Mesenchymal stem cell (in vitro differentiated cells and primary cell): ENCODE measurements around the gene EPHA2.

Experiments used
- DNase-seq: peaks from one replicate; pipeline ENCODE4 v3.0.0-alpha.2; 2013
- H2AFZ ChIP-seq: one replicate; pipeline ENCODE4 v1.6.1; 2013; ENCODE audit warnings: low read depth, mild to moderate bottlenecking, control low read depth, inconsistent platforms, low read length, moderate library complexity
- H2AK5ac ChIP-seq: 2 replicates; pipeline ENCODE4 v1.6.1; 2013; ENCODE audit warnings: low read length, moderate library complexity, mild to moderate bottlenecking, inconsistent platforms; ENCODE audit not compliant: severe bottlenecking
- H2BK120ac ChIP-seq: one replicate; pipeline ENCODE4 v1.6.1; 2013; ENCODE audit warnings: low read depth, mild to moderate bottlenecking, inconsistent platforms, low read length, moderate library complexity
- H2BK12ac ChIP-seq, 2 experiments: one replicate each; pipeline ENCODE4 v1.6.1; 2013; ENCODE audit warnings: inconsistent platforms in 2 of 2, low read length in 2 of 2, mild to moderate bottlenecking in 2 of 2, moderate library complexity in 2 of 2, control low read depth in 1 of 2
- H2BK15ac ChIP-seq: one replicate; pipeline ENCODE4 v1.6.1; 2013; ENCODE audit warnings: mild to moderate bottlenecking, low read depth, inconsistent platforms; ENCODE audit not compliant: poor library complexity, severe bottlenecking
- H2BK5ac ChIP-seq: 2 replicates; pipeline ENCODE4 v1.6.1; 2013; ENCODE audit warnings: low read depth, mild to moderate bottlenecking, low read length, control low read depth, inconsistent platforms; ENCODE audit not compliant: poor library complexity, severe bottlenecking
- H3K14ac ChIP-seq, 2 experiments: one replicate each; pipeline ENCODE4 v1.6.1; 2013; ENCODE audit warnings: inconsistent platforms in 2 of 2, low read length in 2 of 2, control low read depth in 1 of 2, mild to moderate bottlenecking in 1 of 2, moderate library complexity in 1 of 2
- H3K18ac ChIP-seq, 2 experiments: one replicate each; pipeline ENCODE4 v1.6.1; 2013; ENCODE audit warnings: inconsistent platforms in 2 of 2, low read length in 2 of 2, control low read depth in 1 of 2, low read depth in 1 of 2, mild to moderate bottlenecking in 1 of 2
- H3K23ac ChIP-seq, 2 experiments: one replicate each; pipeline ENCODE4 v1.6.1; 2013; ENCODE audit warnings: inconsistent platforms in 2 of 2, low read length in 2 of 2, mild to moderate bottlenecking in 2 of 2, moderate library complexity in 2 of 2, control low read depth in 1 of 2
- H3K27ac ChIP-seq: 2 replicates; pipeline ENCODE4 v1.5.1; 2013; ENCODE audit warnings: mild to moderate bottlenecking, moderate library complexity, low read length, control low read depth, inconsistent platforms; ENCODE audit not compliant: poor library complexity, severe bottlenecking
- H3K27me3 ChIP-seq, 2 experiments: 2 replicates each; pipeline versions ENCODE4 v1.6.1 to v1.7.0; 2013; ENCODE audit warnings: low read length in 2 of 2, mild to moderate bottlenecking in 2 of 2, moderate library complexity in 2 of 2, control low read depth in 1 of 2, inconsistent platforms in 1 of 2; ENCODE audit not compliant: control insufficient read depth in 1 of 2, insufficient read depth in 1 of 2
- H3K36me3 ChIP-seq, 2 experiments: 2 replicates each; pipeline versions ENCODE4 v1.6.1 to v1.7.0; 2013; ENCODE audit warnings: low read length in 2 of 2, control low read depth in 1 of 2, inconsistent platforms in 1 of 2, low read depth in 1 of 2, mild to moderate bottlenecking in 1 of 2; ENCODE audit not compliant: insufficient read depth in 2 of 2, control insufficient read depth in 1 of 2
- H3K4ac ChIP-seq, 2 experiments: one replicate each; pipeline ENCODE4 v1.6.1; 2013; ENCODE audit warnings: inconsistent platforms in 2 of 2, low read length in 2 of 2, mild to moderate bottlenecking in 2 of 2, moderate library complexity in 2 of 2, control low read depth in 1 of 2, low read depth in 1 of 2
- H3K4me1 ChIP-seq: 2 replicates; pipeline ENCODE4 v1.6.1; 2013; ENCODE audit warnings: low read depth, low read length, control low read depth; ENCODE audit not compliant: control insufficient read depth, insufficient read depth
- H3K4me2 ChIP-seq: 2 replicates; pipeline ENCODE4 v1.6.1; 2013; ENCODE audit warnings: low read length, mild to moderate bottlenecking, inconsistent platforms; ENCODE audit not compliant: poor library complexity, severe bottlenecking
- H3K4me3 ChIP-seq, 2 experiments: 2 replicates each; pipeline versions ENCODE4 v1.5.1 to v1.7.0; 2013; ENCODE audit warnings: low read length in 2 of 2, mild to moderate bottlenecking in 2 of 2, control low read depth in 1 of 2, low read depth in 1 of 2; ENCODE audit not compliant: insufficient read depth in 1 of 2
- H3K79me1 ChIP-seq: replicated peaks from 2 replicates; pipeline ENCODE4 v1.6.1; 2013; ENCODE audit warnings: mild to moderate bottlenecking, control low read depth, low read length, inconsistent platforms; ENCODE audit not compliant: poor library complexity, severe bottlenecking
- H3K9ac ChIP-seq: 2 replicates; pipeline ENCODE4 v1.7.0; 2013; ENCODE audit warnings: mild to moderate bottlenecking, low read length, moderate library complexity
- H3K9me3 ChIP-seq: 2 replicates; pipeline ENCODE4 v1.7.0; 2013; ENCODE audit warnings: mild to moderate bottlenecking, low read length; ENCODE audit not compliant: control insufficient read depth
- H4K8ac ChIP-seq: one replicate; pipeline ENCODE4 v1.6.1; 2013; ENCODE audit warnings: inconsistent platforms, mild to moderate bottlenecking, low read length, moderate library complexity
- H4K91ac ChIP-seq: one replicate; pipeline ENCODE4 v1.6.1; 2013; ENCODE audit warnings: mild to moderate bottlenecking, low read length, inconsistent platforms
- WGBS: methylation state at CpG from one replicate; pipeline ENCODE4 v1.1.7; 2013; ENCODE audit warnings: mixed read lengths; 5-methylcytosine and 5-hydroxymethylcytosine counted together

EPHA2 gene

GRCh38 chr1:16161717-16162116 lies 5.8 kb upstream of the EPHA2 start:
- 91% methylated on average over 5 of the region's 5 CpGs for WGBS

DNA sequence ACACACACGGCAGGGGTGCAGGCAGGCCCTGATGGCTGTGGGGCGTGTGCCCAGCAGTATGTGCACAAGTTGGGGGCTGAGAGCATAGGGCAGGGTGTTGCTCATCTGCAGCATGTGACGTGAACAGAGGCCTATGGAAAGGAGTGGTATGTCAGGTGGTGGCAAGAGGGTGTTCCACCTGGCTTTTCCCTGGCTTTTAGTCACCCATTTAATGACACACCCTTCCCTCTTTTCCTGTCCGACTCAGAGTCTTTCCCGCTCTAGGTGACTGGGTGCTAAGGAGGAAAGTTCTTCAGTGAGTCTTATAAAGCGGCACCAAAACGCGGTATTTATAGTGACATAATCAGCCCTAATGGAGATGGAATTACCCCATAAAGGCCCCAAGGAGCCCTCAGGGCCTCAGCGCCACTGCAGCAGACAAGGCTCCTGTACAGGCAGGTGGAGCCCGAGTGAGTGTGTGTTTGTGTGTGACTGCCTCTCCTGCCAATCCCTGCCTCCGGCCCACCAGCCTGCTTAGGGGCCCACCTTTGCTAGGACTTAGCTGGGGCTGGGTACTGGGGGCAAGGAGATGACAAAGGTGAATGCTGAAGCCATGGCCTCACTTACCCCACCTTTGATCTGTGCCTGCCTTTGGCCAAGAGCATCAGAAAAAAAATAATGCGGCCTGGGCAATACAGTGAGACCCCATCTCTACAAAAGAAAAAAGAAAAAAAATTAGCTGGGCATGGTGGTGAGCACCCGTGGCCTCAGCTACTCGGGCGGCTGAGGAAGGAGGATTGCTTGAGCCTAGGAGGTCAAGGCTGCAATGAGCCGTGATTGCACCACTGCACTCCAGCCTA lies 3.3 kb upstream of the EPHA2 start:
- Histone ChIP-seq H3K4me3 (no peak overlapping the region), H2AK5ac (peak overlapping the region; percentile 11), H3K36me3 (peaks cover 0 to 1% of the 10 kb centered on the region in 2 experiments), H3K4ac (peak overlapping the region in 1 of 2 experiments; percentile 25), H2AFZ (no peak overlapping the region), H3K9me3 (no peaks in the 10 kb centered on the region), H3K27ac (no peak overlapping the region), H2BK12ac (peak overlapping the region in 1 of 2 experiments; percentile 43), H3K4me1 (peaks cover 26% of the 10 kb centered on the region), H2BK120ac (no peak overlapping the region), H3K18ac (no peak overlapping the region), H2BK15ac (no peak overlapping the region), H3K4me2 (no peak overlapping the region), H2BK5ac (no peak overlapping the region), H3K27me3 (no peaks in the 10 kb centered on the region), H4K8ac (no peak overlapping the region), H3K79me1 (peaks cover 2% of the 10 kb centered on the region), H3K23ac (no peak overlapping the region), H4K91ac (no peak overlapping the region), H3K14ac (no peak overlapping the region), H3K9ac (no peak overlapping the region)
- WGBS: 89% methylated on average over 15 of the region's 16 CpGs
- no peak for DNase-seq

More at GRCh38 chr1:16161717-16162116, 5.8 kb upstream of the EPHA2 start:
- Histone ChIP-seq H3K4me2 (no peak overlapping the region), H3K4me1 (peaks cover 36% of the 10 kb centered on the region), H3K79me1 (peaks cover 6% of the 10 kb centered on the region), H2BK15ac (peak overlapping the region; percentile 64), H3K36me3 (no peaks in the 10 kb centered on the region), H3K4me3 (no peak overlapping the region), H2AFZ (no peak overlapping the region), H3K18ac (peak overlapping the region in 1 of 2 experiments; percentile 13), H3K23ac (no peak overlapping the region), H4K8ac (no peak overlapping the region), H3K14ac (no peak overlapping the region), H2BK12ac (peak overlapping the region in 1 of 2 experiments; percentile 23), H3K27ac (no peak overlapping the region), H3K27me3 (no peaks in the 10 kb centered on the region), H2BK120ac (peak overlapping the region; percentile 11), H3K9me3 (no peaks in the 10 kb centered on the region), H3K4ac (peak overlapping the region in 1 of 2 experiments; percentile 45), H2AK5ac (no peak overlapping the region), H4K91ac (peak overlapping the region; percentile 6), H2BK5ac (no peak overlapping the region), H3K9ac (no peak overlapping the region)
- DNase-seq: no peak

DNA sequence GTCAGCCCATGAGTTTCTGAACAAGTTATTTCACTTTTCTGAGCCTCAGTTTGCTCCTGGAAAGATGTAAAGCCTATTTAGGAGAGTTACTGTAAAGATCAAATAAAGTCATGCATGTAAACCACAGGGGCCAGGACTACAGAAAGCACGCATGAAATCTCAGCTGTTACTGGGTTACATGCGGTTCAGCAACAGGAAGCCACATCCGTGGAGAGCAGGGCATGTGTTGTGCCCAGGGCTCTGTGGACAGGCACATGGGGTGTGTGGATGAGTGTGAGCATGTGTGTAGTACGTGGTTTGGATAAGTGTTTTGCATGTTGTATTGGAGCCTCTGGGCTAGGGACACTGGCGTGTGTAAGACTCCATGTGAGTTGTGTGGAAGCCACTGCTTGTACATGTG lies 2.2 kb upstream of the EPHA2 start:
- no peak for DNase-seq
- no peak overlapping the region for H3K23ac ChIP-seq
- H3K9me3 ChIP-seq: no peaks in the 10 kb centered on the region
- 94% methylated on average over 5 of the region's 5 CpGs for WGBS
- no peak overlapping the region for H3K4ac ChIP-seq
- no peak overlapping the region for H3K18ac ChIP-seq
- no peak overlapping the region for H3K27ac ChIP-seq
- H3K27me3 ChIP-seq: no peaks in the 10 kb centered on the region
- H2BK5ac ChIP-seq: no peak overlapping the region
- peak overlapping the region in 1 of 2 experiments; percentile 73 for H2BK12ac ChIP-seq
- no peak overlapping the region for H4K8ac ChIP-seq
- no peak overlapping the region for H3K4me2 ChIP-seq
- no peak overlapping the region for H3K9ac ChIP-seq
- no peak overlapping the region for H3K4me3 ChIP-seq
- no peak overlapping the region for H2AK5ac ChIP-seq
- H4K91ac ChIP-seq: no peak overlapping the region
- H2BK15ac ChIP-seq: no peak overlapping the region
- no peak overlapping the region for H2AFZ ChIP-seq
- no peak overlapping the region for H2BK120ac ChIP-seq
- peaks cover 0 to 13% of the 10 kb centered on the region in 2 experiments for H3K36me3 ChIP-seq
- H3K14ac ChIP-seq: peak overlapping the region in 1 of 2 experiments; percentile 23
- peaks cover 2% of the 10 kb centered on the region for H3K79me1 ChIP-seq
- peaks cover 24% of the 10 kb centered on the region for H3K4me1 ChIP-seq

DNA sequence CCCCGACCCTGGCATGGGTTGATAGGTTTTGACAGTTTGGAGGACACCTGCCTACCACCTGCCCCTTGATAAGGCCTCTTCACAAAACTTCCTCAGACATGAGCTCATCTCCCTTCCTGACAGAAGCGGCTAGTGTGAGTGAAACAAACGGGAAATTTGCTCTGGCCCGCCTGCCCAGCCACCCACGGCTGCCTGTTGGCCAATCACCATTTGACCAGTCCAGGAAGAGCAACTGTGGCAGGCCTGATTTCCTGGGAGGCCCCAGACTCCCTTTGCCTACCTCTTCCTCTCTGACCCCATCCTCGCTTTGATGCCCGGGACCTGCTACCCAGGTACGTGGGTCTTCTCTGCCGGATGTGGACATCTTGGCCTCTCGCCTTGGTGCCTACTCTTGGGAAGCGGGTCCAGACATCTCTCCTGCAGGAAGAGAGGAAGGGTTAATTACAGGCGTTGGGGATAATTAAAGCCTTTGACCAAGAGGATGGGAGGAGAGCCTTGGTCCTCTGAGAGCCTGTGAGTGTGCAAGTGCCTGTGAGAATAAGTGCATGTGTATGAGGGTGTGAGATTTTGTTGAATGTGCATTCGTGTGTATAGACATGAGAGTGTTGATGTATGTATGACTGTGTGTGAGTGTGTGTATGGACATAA lies 1.1 kb upstream of the EPHA2 start:
- Histone ChIP-seq H2BK5ac (no peak overlapping the region), H3K4me1 (peaks cover 22% of the 10 kb centered on the region), H3K18ac (peak overlapping the region; percentile 23 to 89), H2BK15ac (peak overlapping the region; percentile 55), H3K27ac (peak overlapping the region; percentile 91), H3K4me3 (peak overlapping the region in 1 of 2 experiments; percentile 52), H2AK5ac (peak overlapping the region; percentile 13), H2BK120ac (peak overlapping the region; percentile 51), H3K27me3 (no peaks in the 10 kb centered on the region), H2BK12ac (peak overlapping the region; percentile 55 to 85), H3K79me1 (peaks cover 2% of the 10 kb centered on the region), H4K8ac (peak overlapping the region; percentile 70), H3K14ac (no peak overlapping the region), H3K36me3 (peaks cover 0 to 13% of the 10 kb centered on the region in 2 experiments), H3K23ac (no peak overlapping the region), H3K9ac (no peak overlapping the region), H2AFZ (no peak overlapping the region), H4K91ac (peak overlapping the region; percentile 8), H3K4me2 (peak overlapping the region; percentile 57), H3K4ac (peak overlapping the region in 1 of 2 experiments; percentile 77), H3K9me3 (no peaks in the 10 kb centered on the region)
- peak; percentile 80 for DNase-seq
- 61% methylated on average over 13 of the region's 13 CpGs for WGBS
